Measurements from ENCODE around the gene SF1. TPM values are rescaled to one million over a fixed set of nuclear protein-coding genes. Genes with fewer than 3 reads are reported as not detected.

SF1 gene
- total and polyA plus RNA-seq, 9 of the 15 experiments (the other 6 are each of a cell fraction or from before 2014, with no cell fraction given) = 13.1 to 334 (median 111) TPM

GRCh38 chr11:64799256-64799622 is 20.9 kb upstream of the SF1 start:
- TF ChIP-seq THAP7 (CRISPR knock-in tag; IDR thresholded peaks at IDR 0.05) = no peak
- no peak for TF ChIP-seq ZBTB49 (CRISPR knock-in tag; IDR thresholded peaks at IDR 0.05; ENCODE audit: borderline replicate concordance)
- TF ChIP-seq NFE2L1 (tag; IDR thresholded peaks at IDR 0.05; ENCODE audit: borderline replicate concordance, low read depth) = no peak
- TF ChIP-seq ADNP (tag; IDR thresholded peaks at IDR 0.05) = no peak
- BruUV-seq (replicated peaks) = no TSS peak
- no peaks in the 10 kb centered on the region for H4K20me1 ChIP-seq (replicated peaks; ENCODE audit: control insufficient read depth, insufficient read depth, low read length)
- FAIRE-seq (no peak), ATAC-seq (no peak), DNase-seq (ENCODE audit: extremely low read depth in 1 of 4, low spot score in 3 of 4) (no peak)
- no peaks in the 10 kb centered on the region for H3K79me2 ChIP-seq (ENCODE audit: control insufficient read depth, insufficient read depth, low read length)
- 77% methylated on average over 6 of the region's 7 CpGs for WGBS (ENCODE audit: insufficient coverage, low coverage, missing lambda C conversion rate)
- H3K9me3 ChIP-seq (replicated peaks; ENCODE audit: control insufficient read depth, insufficient read depth, low read depth, low read length) = no peaks in the 10 kb centered on the region
- ChIA-PET CTCF (ENCODE audit: low intra/inter-chr PET ratio) (no interaction called here), POLR2A (interaction anchor here (0.6 to 1.6 kb wide), 4 partner anchors 21 to 321 kb away, joined by 3 to 5 read pairs (median 3); partner anchors contain the start of gene SF1)
- peak overlapping the region in 1 of 2 experiments; percentile 85; a peak in 2 of 4 replicates for H3K9ac ChIP-seq (ENCODE audit: insufficient read depth in 1 of 2, low read depth in 2 of 2, low read length in 2 of 2)
- no peak overlapping the region for H3K4me3 ChIP-seq
- H3K27me3 ChIP-seq (ENCODE audit: control insufficient read depth in 2 of 2, insufficient read depth in 2 of 2, low read length in 2 of 2) = no peaks in the 10 kb centered on the region
- intact Hi-C loops (cut with micrococcal nuclease) (no loop called here), in situ Hi-C loops (cut with MboI) (no loop called here)
- H3K36me3 ChIP-seq (ENCODE audit: control insufficient read depth, insufficient read depth, low read length) = peaks cover 4% of the 10 kb centered on the region; the same call in 1 of the 3 replicates
- H3K4me1 ChIP-seq (replicated peaks in 1 of 2; ENCODE audit: control insufficient read depth in 2 of 2, insufficient read depth in 2 of 2, low read length in 2 of 2) = peaks cover 29 to 71% of the 10 kb centered on the region in 2 experiments
- no peak overlapping the region for H3K4me2 ChIP-seq (ENCODE audit: insufficient read depth, low read length)
- no peaks in the 10 kb centered on the region for H3K9me1 ChIP-seq (ENCODE audit: control insufficient read depth, insufficient read depth, low read length)
- no peak overlapping the region for H2AFZ ChIP-seq (ENCODE audit: low read depth, low read length)
- H3K27ac ChIP-seq (ENCODE audit: extremely low read depth, low read depth, low read length) = no peak overlapping the region

All from K562 (cell line).